ENCODE data around the gene LZIC. TPM values are rescaled to one million over a fixed set of nuclear protein-coding genes. Genes with fewer than 3 reads are reported as not detected.

The LZIC gene
- total RNA-seq, 1 experiment from 2014 or later, result 37.9 TPM

DNA sequence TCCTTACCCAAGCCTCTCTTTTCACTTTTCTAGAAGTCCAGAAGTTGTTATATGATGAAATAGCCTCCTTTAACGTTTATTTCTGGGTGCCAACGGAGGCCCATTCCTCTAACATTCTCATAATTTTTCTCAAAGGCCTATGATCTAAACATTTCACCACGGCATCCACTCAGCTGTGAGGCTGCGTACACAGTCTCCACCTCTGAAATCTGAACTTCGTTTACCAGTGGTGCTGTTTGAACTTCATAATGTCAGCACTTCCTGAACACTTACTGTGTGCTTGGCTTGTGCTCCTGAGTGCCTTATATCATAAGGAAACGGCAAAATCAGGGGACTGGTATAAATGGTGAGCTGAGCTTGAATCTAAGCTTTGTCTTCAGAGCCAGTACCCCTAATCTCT, 41.8 kb upstream of the LZIC start:
- no peak for ATAC-seq
- H3K36me3 ChIP-seq (ENCODE audit: control insufficient read depth, insufficient read depth, low read length), result no peaks in the 10 kb centered on the region
- TF ChIP-seq REST (IDR thresholded peaks at IDR 0.05; ENCODE audit: insufficient read depth in 1 of 2, low read depth in 2 of 2, low read length in 1 of 2), result no peak
- TF ChIP-seq TCF7L2 (IDR thresholded peaks at IDR 0.05; ENCODE audit: low read depth, low read length), result no peak
- no peaks in the 10 kb centered on the region for H3K4me1 ChIP-seq (ENCODE audit: control insufficient read depth, insufficient read depth, low read length)
- intact Hi-C loops (cut with micrococcal nuclease; ENCODE audit: unreplicated experiment) (no loop called here), in situ Hi-C loops (cut with HindIII; ENCODE audit: low pct_unique_long_range_greater_than_20kb, low sequenced_read_pairs) (no loop called here)
- H3K27ac ChIP-seq (ENCODE audit: low read length), result no peak overlapping the region
- H3K9me3 ChIP-seq (ENCODE audit: control insufficient read depth, insufficient read depth, low read depth, low read length), result no peaks in the 10 kb centered on the region
- ChIA-PET POLR2A (no interaction called here), CTCF (no interaction called here)
- no peak overlapping the region for H3K4me3 ChIP-seq (ENCODE audit: low read depth in 2 of 2, low read length in 2 of 2)
- H3K27me3 ChIP-seq (ENCODE audit: control insufficient read depth, insufficient read depth, low read length), result no peaks in the 10 kb centered on the region
- DNase-seq (ENCODE audit: low read depth, low spot score), result no peak
- BruUV-seq (replicated peaks), result TSS peak; percentile 74

GRCh38 chr1:9984253-9984652, 41.1 kb upstream of the LZIC start:
- no peak for ATAC-seq
- H3K27me3 ChIP-seq (ENCODE audit: control insufficient read depth, insufficient read depth, low read length), result no peaks in the 10 kb centered on the region
- in situ Hi-C loops (cut with HindIII; ENCODE audit: low pct_unique_long_range_greater_than_20kb, low sequenced_read_pairs), result no loop called here
- no peak for TF ChIP-seq CTCF (IDR thresholded peaks at IDR 0.05)
- TF ChIP-seq REST (IDR thresholded peaks at IDR 0.05; ENCODE audit: insufficient read depth in 1 of 2, low read depth in 2 of 2, low read length in 1 of 2), result no peak
- TF ChIP-seq SIN3A (IDR thresholded peaks at IDR 0.05; ENCODE audit: borderline replicate concordance, insufficient read depth, low read depth, low read length), result no peak
- no peak for TF ChIP-seq TCF7L2 (IDR thresholded peaks at IDR 0.05; ENCODE audit: low read depth, low read length)
- no peak for TF ChIP-seq POLR2AphosphoS5 (IDR thresholded peaks at IDR 0.05; ENCODE audit: low read depth, low read length)
- BruUV-seq (replicated peaks), result no TSS peak
- H3K9me3 ChIP-seq (ENCODE audit: control insufficient read depth, insufficient read depth, low read depth, low read length), result no peaks in the 10 kb centered on the region
- H3K4me3 ChIP-seq (ENCODE audit: low read depth in 2 of 2, low read length in 2 of 2), result no peak overlapping the region
- POLR2A ChIA-PET, result no interaction called here
- CTCF ChIA-PET, result no interaction called here
- no peak overlapping the region for H3K27ac ChIP-seq (ENCODE audit: low read length)
- no peaks in the 10 kb centered on the region for H3K36me3 ChIP-seq (ENCODE audit: control insufficient read depth, insufficient read depth, low read length)
- H3K4me1 ChIP-seq (ENCODE audit: control insufficient read depth, insufficient read depth, low read length), result no peaks in the 10 kb centered on the region
- intact Hi-C loops (cut with micrococcal nuclease; ENCODE audit: unreplicated experiment), result no loop called here
- DNase-seq (ENCODE audit: low read depth, low spot score), result no peak

Data from Panc1 (cell line).